ENCODE results near the gene CPED1. TPM values are rescaled to one million over a fixed set of nuclear protein-coding genes. Genes with fewer than 3 reads are reported as not detected.
A peak's percentile ranks its signal among the peaks of the same experiment; 100 is the strongest.
"Not testable (repeated sequence)": the region's sequence is repeated elsewhere in the genome, so short reads cannot be mapped to it uniquely, and the experiment has no call there.

CPED1 gene
- polyA plus RNA-seq, 1 donor from 2014 or later = 3.8 TPM

GRCh38 chr7:120960714-120961113, 27.8 kb upstream of the CPED1 start:
- peaks cover 13% of the 10 kb centered on the region for H3K36me3 Mint-ChIP-seq
- H3K4me1 Mint-ChIP-seq = peaks cover 9 to 45% (median 14%) of the 10 kb centered on the region in 3 donors
- H3K9me3 Mint-ChIP-seq = no peaks in the 10 kb centered on the region
- H3K4me3 Mint-ChIP-seq = no peak overlapping the region
- no peaks in the 10 kb centered on the region for H3K27me3 Mint-ChIP-seq
- H3K27ac Mint-ChIP-seq = peak overlapping the region in 1 of 3 donors; percentile 69

GRCh38 chr7:120961638-120962173, 26.8 kb upstream of the CPED1 start:
- H3K4me1 Mint-ChIP-seq = peaks cover 9 to 41% (median 14%) of the 10 kb centered on the region in 3 donors
- H3K27ac Mint-ChIP-seq = no peak overlapping the region
- peaks cover 13% of the 10 kb centered on the region for H3K36me3 Mint-ChIP-seq
- H3K4me3 Mint-ChIP-seq = no peak overlapping the region
- no peaks in the 10 kb centered on the region for H3K27me3 Mint-ChIP-seq
- no peaks in the 10 kb centered on the region for H3K9me3 Mint-ChIP-seq

- H3K27ac Mint-ChIP-seq = no peak overlapping the region
- peaks cover 8 to 29% (median 9%) of the 10 kb centered on the region in 3 donors for H3K4me1 Mint-ChIP-seq
- H3K36me3 Mint-ChIP-seq = peaks cover 12% of the 10 kb centered on the region
- no peaks in the 10 kb centered on the region for H3K27me3 Mint-ChIP-seq
- no peak overlapping the region for H3K4me3 Mint-ChIP-seq
- no peaks in the 10 kb centered on the region for H3K9me3 Mint-ChIP-seq
These were observed 24.4 kb upstream of the CPED1 start for GRCh38 chr7:120964088-120964487.

- peaks cover 13% of the 10 kb centered on the region for H3K36me3 Mint-ChIP-seq
- H3K4me3 Mint-ChIP-seq = no peak overlapping the region
- H3K27ac Mint-ChIP-seq = no peak overlapping the region
- H3K27me3 Mint-ChIP-seq = no peaks in the 10 kb centered on the region
- no peaks in the 10 kb centered on the region for H3K9me3 Mint-ChIP-seq
- H3K4me1 Mint-ChIP-seq = peaks cover 1 to 5% (median 2%) of the 10 kb centered on the region in 3 donors
These were observed 21.6 kb upstream of the CPED1 start for GRCh38 chr7:120966961-120967360.

GRCh38 chr7:120973849-120974248, 14.7 kb upstream of the CPED1 start:
- Mint-ChIP-seq H3K4me3 (no peak overlapping the region), H3K27ac (no peak overlapping the region), H3K4me1 (no peaks in the 10 kb centered on the region), H3K27me3 (no peaks in the 10 kb centered on the region), H3K36me3 (peaks cover 11% of the 10 kb centered on the region), H3K9me3 (no peaks in the 10 kb centered on the region)

GRCh38 chr7:120979765-120980499, 8.6 kb upstream of the CPED1 start:
- Mint-ChIP-seq H3K27me3 (no peaks in the 10 kb centered on the region), H3K36me3 (peaks cover under 1% of the 10 kb centered on the region), H3K4me3 (no peak overlapping the region), H3K4me1 (peaks cover 0 to 3% (median 2%) of the 10 kb centered on the region in 3 donors), H3K27ac (no peak overlapping the region), H3K9me3 (no peaks in the 10 kb centered on the region)

GRCh38 chr7:120981117-120981516, 7.4 kb upstream of the CPED1 start:
- H3K4me1 Mint-ChIP-seq = peaks cover 0 to 3% (median 2%) of the 10 kb centered on the region in 3 donors
- H3K9me3 Mint-ChIP-seq = no peaks in the 10 kb centered on the region
- no peaks in the 10 kb centered on the region for H3K36me3 Mint-ChIP-seq
- H3K4me3 Mint-ChIP-seq = no peak overlapping the region
- H3K27ac Mint-ChIP-seq = no peak overlapping the region
- H3K27me3 Mint-ChIP-seq = no peaks in the 10 kb centered on the region

GRCh38 chr7:120981888-120982615, 6.5 kb upstream of the CPED1 start:
- H3K27ac Mint-ChIP-seq = peak overlapping the region in 1 of 3 donors; percentile 49

GRCh38 chr7:120983592-120983991, 4.9 kb upstream of the CPED1 start:
- H3K36me3 Mint-ChIP-seq, H3K4me3 Mint-ChIP-seq, H3K4me1 Mint-ChIP-seq, H3K9me3 Mint-ChIP-seq, H3K27me3 Mint-ChIP-seq, H3K27ac Mint-ChIP-seq: not testable (repeated sequence)

More at GRCh38 chr7:120981888-120982615, 6.5 kb upstream of the CPED1 start:
- Mint-ChIP-seq H3K27me3 (peaks cover 2% of the 10 kb centered on the region), H3K36me3 (no peaks in the 10 kb centered on the region), H3K9me3 (no peaks in the 10 kb centered on the region), H3K4me1 (peaks cover 0 to 3% (median 2%) of the 10 kb centered on the region in 3 donors), H3K4me3 (no peak overlapping the region)

GRCh38 chr7:120984406-120984805, 4.1 kb upstream of the CPED1 start:
- no peaks in the 10 kb centered on the region for H3K36me3 Mint-ChIP-seq
- H3K4me3 Mint-ChIP-seq = no peak overlapping the region
- no peak overlapping the region for H3K27ac Mint-ChIP-seq
- peaks cover 10% of the 10 kb centered on the region for H3K27me3 Mint-ChIP-seq
- H3K9me3 Mint-ChIP-seq = no peaks in the 10 kb centered on the region
- H3K4me1 Mint-ChIP-seq = peaks cover 5 to 16% (median 13%) of the 10 kb centered on the region in 3 donors

GRCh38 chr7:120985130-120985758, 3.3 kb upstream of the CPED1 start:
- H3K36me3 Mint-ChIP-seq = no peaks in the 10 kb centered on the region
- no peaks in the 10 kb centered on the region for H3K9me3 Mint-ChIP-seq
- no peak overlapping the region for H3K4me3 Mint-ChIP-seq
- H3K27me3 Mint-ChIP-seq = peaks cover 17% of the 10 kb centered on the region
- H3K4me1 Mint-ChIP-seq = peaks cover 5 to 16% (median 13%) of the 10 kb centered on the region in 3 donors
- no peak overlapping the region for H3K27ac Mint-ChIP-seq

GRCh38 chr7:120985839-120986238, 2.7 kb upstream of the CPED1 start:
- Mint-ChIP-seq H3K9me3 (no peaks in the 10 kb centered on the region), H3K4me3 (no peak overlapping the region), H3K4me1 (peaks cover 5 to 18% (median 16%) of the 10 kb centered on the region in 3 donors), H3K27me3 (peaks cover 19% of the 10 kb centered on the region), H3K27ac (no peak overlapping the region), H3K36me3 (no peaks in the 10 kb centered on the region)

- Mint-ChIP-seq H3K4me1 (peaks cover 5 to 18% (median 17%) of the 10 kb centered on the region in 3 donors), H3K36me3 (no peaks in the 10 kb centered on the region), H3K27ac (no peak overlapping the region), H3K27me3 (peaks cover 23% of the 10 kb centered on the region), H3K9me3 (no peaks in the 10 kb centered on the region), H3K4me3 (no peak overlapping the region)
These were observed 1.9 kb upstream of the CPED1 start for GRCh38 chr7:120986650-120987049.

GRCh38 chr7:120987280-120987679, 1.2 kb upstream of the CPED1 start:
- H3K27me3 Mint-ChIP-seq = peaks cover 24% of the 10 kb centered on the region
- H3K27ac Mint-ChIP-seq = no peak overlapping the region
- H3K9me3 Mint-ChIP-seq = no peaks in the 10 kb centered on the region

More at GRCh38 chr7:120987280-120987679, 1.2 kb upstream of the CPED1 start:
- H3K4me3 Mint-ChIP-seq = peak overlapping the region in 1 of 4 donors; percentile 74
- H3K36me3 Mint-ChIP-seq = no peaks in the 10 kb centered on the region
- peaks cover 3 to 17% (median 15%) of the 10 kb centered on the region in 3 donors for H3K4me1 Mint-ChIP-seq

Data from IgD-negative memory B cell (primary cell).